Heart left ventricle (tissue), 13 donors: ENCODE measurements around the gene PLA2R1.

Experiments
- POLR2A ChIP-seq, 2 donors: fragments of 450-650 bp; IDR thresholded peaks; one replicate each; pipeline ENCODE4 v1.6.1; 2017; ENCODE audit warnings: antibody characterized with exemption in 2 of 2, mild to moderate bottlenecking in 2 of 2, moderate library complexity in 2 of 2
- TF ChIP-seq, protein P1 (sequence below), 12 donors: fragments of 200-600 bp; sonication (generic) in 4 of 12; IDR thresholded peaks; one replicate each; pipeline versions ENCODE4 v1.5.0 to v1.8.0; 2018 to 2022; ENCODE audit warnings: antibody characterized with exemption in 12 of 12, mild to moderate bottlenecking in 5 of 12
- donor health status: ischemic (EF 13 %, LVEDD 7.1; RV severe dilation, severe dysfunction).
- donor health status: DM: no; HTN: yes; CAD: no.
- donor health status: DM: no; HTN: no; CAD: no.
- donor health status: ischemic (EF 25% LVEDD 6.9; RV normal size, moderate dysfunction).
- donor health status: ischemic (EF 25% LVEDD 5.7; RV mildly dilated, moderate dysfunction).
- donor health status: ischemic (EF 35%, LVEDD 5.7; RV mildly dilated, moderate dysfunction).
- donor health status: nonischemic (EF 11% LVEDD 7.7; RV severe dilation, severe dysfunction).
- donor health status: DM: yes; HTN: yes; CAD: no.
- donor health status: PGD.
- donor health status: ischemic (EF 29% LVEDD 5.4; RV normal size, mild dysfunction).
- donor health status: nonischemic (EF 23%, LVEDD 6.1; RV moderate dilation, normal function).

DNA sequence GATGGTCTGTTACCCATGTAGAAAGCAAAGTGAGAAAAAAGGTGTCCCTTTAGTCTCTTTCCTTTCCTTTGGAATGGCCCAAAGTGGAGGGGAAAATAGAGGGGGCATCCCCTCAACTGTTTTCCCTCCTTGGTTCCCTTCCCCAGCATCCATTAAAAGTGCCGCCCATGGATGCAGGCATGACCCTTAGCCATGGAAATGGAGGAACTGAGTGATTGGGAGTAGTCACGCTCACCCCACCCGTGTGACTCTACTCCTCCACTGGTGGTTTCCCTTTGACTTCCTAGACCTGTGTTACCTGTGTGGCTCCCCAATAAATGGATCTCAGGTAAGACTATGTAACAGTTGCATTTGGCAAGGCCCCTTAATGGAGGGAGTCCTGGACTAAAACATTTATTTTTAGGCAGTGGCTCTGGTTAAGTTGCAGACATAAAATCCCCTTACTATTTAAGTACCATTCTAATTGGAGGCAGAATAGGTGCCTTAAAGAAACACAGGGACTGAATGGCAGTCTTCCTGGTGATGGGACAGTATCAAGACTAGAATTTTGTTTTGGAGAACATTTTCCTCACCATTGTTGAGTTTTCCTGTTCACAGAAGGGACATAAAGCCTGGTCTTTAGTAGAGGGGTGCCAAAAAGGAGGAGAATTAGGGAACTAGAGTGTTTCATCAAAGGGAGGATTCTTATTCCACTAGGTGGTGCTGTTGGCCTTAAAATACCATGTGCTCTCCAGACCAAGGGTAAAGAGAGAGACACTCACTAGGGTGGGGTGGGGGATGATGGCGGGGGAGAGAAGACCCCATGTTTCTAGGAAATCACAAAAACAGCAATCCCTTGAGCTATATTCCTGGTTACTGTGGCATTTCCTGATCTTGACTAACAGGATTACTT, 25.7 kb upstream of the PLA2R1 start:
- TF ChIP-seq, protein P1, sequence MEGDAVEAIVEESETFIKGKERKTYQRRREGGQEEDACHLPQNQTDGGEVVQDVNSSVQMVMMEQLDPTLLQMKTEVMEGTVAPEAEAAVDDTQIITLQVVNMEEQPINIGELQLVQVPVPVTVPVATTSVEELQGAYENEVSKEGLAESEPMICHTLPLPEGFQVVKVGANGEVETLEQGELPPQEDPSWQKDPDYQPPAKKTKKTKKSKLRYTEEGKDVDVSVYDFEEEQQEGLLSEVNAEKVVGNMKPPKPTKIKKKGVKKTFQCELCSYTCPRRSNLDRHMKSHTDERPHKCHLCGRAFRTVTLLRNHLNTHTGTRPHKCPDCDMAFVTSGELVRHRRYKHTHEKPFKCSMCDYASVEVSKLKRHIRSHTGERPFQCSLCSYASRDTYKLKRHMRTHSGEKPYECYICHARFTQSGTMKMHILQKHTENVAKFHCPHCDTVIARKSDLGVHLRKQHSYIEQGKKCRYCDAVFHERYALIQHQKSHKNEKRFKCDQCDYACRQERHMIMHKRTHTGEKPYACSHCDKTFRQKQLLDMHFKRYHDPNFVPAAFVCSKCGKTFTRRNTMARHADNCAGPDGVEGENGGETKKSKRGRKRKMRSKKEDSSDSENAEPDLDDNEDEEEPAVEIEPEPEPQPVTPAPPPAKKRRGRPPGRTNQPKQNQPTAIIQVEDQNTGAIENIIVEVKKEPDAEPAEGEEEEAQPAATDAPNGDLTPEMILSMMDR (IDR thresholded peaks at IDR 0.05): no peak
- no peak for TF ChIP-seq POLR2A (IDR thresholded peaks at IDR 0.05)
